Dedifferentiated amniotic fluid mesenchymal stem cell (primary cell): ENCODE data around the gene KRTAP5-10.
"Not testable (repeated sequence)": the region's sequence is repeated elsewhere in the genome, so short reads cannot be mapped to it uniquely, and the experiment has no call there.

Source experiments
- DNase-seq: peaks from one replicate; pipeline ENCODE4 v3.0.0-alpha.2; 2016; ENCODE audit errors: extremely low spot score

KRTAP5-10 gene

GRCh38 chr11:71611218-71611910 lies 46.0 kb downstream of the KRTAP5-10 start:
- DNase-seq = not testable (repeated sequence)

GRCh38 chr11:71613931-71614330 lies 48.6 kb downstream of the KRTAP5-10 start:
- not testable (repeated sequence) for DNase-seq

GRCh38 chr11:71614366-71614917 lies 49.1 kb downstream of the KRTAP5-10 start:
- DNase-seq = not testable (repeated sequence)

GRCh38 chr11:71615003-71615402 lies 49.6 kb downstream of the KRTAP5-10 start:
- DNase-seq = not testable (repeated sequence)
